ENCODE data around the gene ACBD6.

Gene ACBD6

GRCh38 chr1:180524915-180525714, 22.7 kb upstream of the ACBD6 start:
- DNase-seq: no peak

- DNase-seq: no peak
Measured at GRCh38 chr1:180524160-180524914, 22.0 kb upstream of the ACBD6 start.

- no peak for DNase-seq
Measured at GRCh38 chr1:180522213-180522515, 19.8 kb upstream of the ACBD6 start.

- DNase-seq: no peak
Measured at GRCh38 chr1:180521474-180522212, 19.3 kb upstream of the ACBD6 start.

GRCh38 chr1:180519846-180520245, 17.5 kb upstream of the ACBD6 start:
- no peak for DNase-seq

GRCh38 chr1:180515857-180516388, 13.5 kb upstream of the ACBD6 start:
- peak; percentile 12 for DNase-seq

- no peak for DNase-seq
Measured at GRCh38 chr1:180515364-180515763, 13.0 kb upstream of the ACBD6 start.

- no peak for DNase-seq
Measured at GRCh38 chr1:180513531-180513930, 11.2 kb upstream of the ACBD6 start.

- no peak for DNase-seq
Measured at GRCh38 chr1:180510882-180511281, 8.5 kb upstream of the ACBD6 start.

GRCh38 chr1:180508725-180509097, 6.3 kb upstream of the ACBD6 start:
- no peak for DNase-seq

- no peak for DNase-seq
Measured at GRCh38 chr1:180507795-180508724, 5.7 kb upstream of the ACBD6 start.

GRCh38 chr1:180505732-180506335, 3.5 kb upstream of the ACBD6 start:
- no peak for DNase-seq

- DNase-seq: no peak
Measured at GRCh38 chr1:180504186-180504585, 1.8 kb upstream of the ACBD6 start.

GRCh38 chr1:180503280-180503862, 994 bp upstream of the ACBD6 start:
- DNase-seq: no peak

- DNase-seq: no peak
Measured at GRCh38 chr1:180501865-180502360, 464 bp downstream of the ACBD6 start.

- DNase-seq: no peak
Measured at GRCh38 chr1:180500689-180501088, 1.7 kb downstream of the ACBD6 start.

GRCh38 chr1:180498594-180498993, 3.8 kb downstream of the ACBD6 start:
- DNase-seq: no peak

GRCh38 chr1:180497826-180498225, 4.6 kb downstream of the ACBD6 start:
- no peak for DNase-seq

GRCh38 chr1:180494370-180494769, 8.0 kb downstream of the ACBD6 start:
- DNase-seq: no peak

- no peak for DNase-seq
Measured at GRCh38 chr1:180489976-180490375, 12.4 kb downstream of the ACBD6 start.

- no peak for DNase-seq
Measured at GRCh38 chr1:180489313-180489712, 13.1 kb downstream of the ACBD6 start.

Data from effector CD8-positive, alpha-beta T cell (primary cell).